ENCODE data around the gene ACSBG1.

The ACSBG1 gene

DNA sequence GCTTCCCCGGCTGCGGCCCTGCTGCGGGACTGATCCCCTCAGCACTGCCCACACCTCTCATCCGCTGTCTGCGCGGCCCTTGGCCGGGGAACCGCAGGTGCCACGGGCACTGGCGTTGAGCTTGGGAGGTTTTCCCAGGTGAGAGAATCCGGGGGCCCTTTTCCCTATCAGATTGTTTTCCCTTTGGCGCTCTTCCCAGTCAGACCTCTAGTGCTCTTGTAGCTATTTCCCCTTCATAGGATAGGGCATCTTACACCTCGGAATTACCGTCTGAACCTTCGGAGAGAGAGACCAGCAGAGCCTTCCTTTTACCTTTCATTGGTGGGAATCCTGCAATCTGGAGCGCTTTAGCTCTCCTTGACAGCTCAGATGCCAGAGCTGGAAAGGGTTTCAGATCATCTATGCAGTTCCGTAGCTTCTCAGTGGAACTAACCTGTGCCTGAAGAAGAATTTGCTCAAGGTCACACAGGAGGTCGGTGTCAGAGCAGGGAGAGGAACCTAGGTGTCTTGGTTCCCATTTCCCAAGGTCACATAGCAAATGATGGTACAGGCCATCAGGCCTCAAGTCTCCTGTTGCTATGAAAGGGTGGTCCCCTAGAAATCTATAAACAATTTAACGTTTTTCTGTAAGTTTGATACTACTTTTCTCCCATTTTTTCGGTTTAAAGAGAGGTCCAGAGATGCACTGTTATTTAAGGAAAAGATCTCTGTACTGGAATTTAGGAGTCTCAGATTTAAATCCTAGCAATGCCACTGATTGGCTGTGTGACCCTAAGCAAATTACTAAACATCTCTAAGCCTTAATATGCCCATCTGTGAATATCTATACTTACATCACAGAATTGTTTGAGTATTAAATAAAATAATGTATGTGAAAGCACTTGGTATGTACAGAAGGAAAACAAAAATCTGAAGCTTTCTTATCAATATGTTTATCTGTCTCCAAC lies 84.3 kb downstream of the ACSBG1 start:
- no peaks in the 10 kb centered on the region for H3K79me2 ChIP-seq (ENCODE audit: control insufficient read depth, insufficient read depth, low read length)

DNA sequence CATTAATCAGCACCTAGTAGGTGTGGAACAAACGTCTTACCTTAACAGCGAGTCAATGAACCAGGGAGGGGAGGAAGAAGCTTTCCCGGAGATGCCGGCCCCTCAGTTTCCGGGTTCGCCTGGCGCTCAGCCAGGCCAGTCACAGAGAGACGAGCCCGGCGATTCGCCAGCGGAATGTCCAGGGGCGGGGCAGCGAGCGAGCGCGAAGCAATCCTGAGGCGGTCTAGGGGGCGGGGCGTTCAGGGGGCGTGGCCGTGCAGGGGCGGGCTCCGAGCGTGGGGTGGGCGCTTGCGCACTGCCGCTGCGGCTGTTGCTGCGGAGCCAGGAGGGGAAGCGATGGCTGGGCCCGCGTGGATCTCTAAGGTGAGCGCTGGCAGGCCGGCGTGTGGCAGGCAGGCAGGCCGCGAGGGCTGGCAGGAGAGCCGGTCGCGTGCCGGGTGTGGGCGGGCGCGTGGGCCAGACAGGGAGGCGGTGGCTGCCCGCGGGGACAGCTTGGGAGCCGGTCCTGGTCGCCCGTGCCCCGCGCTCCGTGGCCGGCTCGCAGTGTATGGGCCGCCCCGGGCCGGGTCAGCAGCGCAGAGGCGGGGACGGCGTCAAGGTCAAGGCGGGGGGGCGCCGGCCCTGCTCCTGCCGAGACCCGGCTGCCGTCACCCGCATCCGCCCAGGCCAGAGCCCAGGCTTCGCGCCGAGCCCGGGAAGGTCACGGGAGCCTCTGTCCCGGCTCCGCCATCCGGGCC lies 85.1 kb downstream of the ACSBG1 start, which contains the start of gene IDH3A:
Gene IDH3A, plus strand, starts transcription at position 295 of the 737 bp plus-strand sequence. Its CDS starts 42 bp downstream, at position 337.
- H3K27ac ChIP-seq (ENCODE audit: low read depth, low read length): no peak within 1 kb of the TSS
- no CpG with 5 or more reads among the region's 79 CpGs for WGBS (ENCODE audit: extremely low coverage, insufficient coverage, low lambda C conversion rate)
- no peak within 1 kb of the TSS for H2BK5ac ChIP-seq (ENCODE audit: low read length)
- DNase-seq: peak; percentile 96
- peak within 1 kb of the TSS; percentile 80 for H3K9ac ChIP-seq (ENCODE audit: low read length)
- no peak within 1 kb of the TSS for H3K4ac ChIP-seq (ENCODE audit: low read depth, low read length)
- H3K4me2 ChIP-seq (ENCODE audit: low read length): peak within 1 kb of the TSS; percentile 84
- H3K79me1 ChIP-seq (ENCODE audit: low read length): no peaks in the 10 kb centered on the region
- H3K4me1 ChIP-seq (ENCODE audit: control insufficient read depth, low read depth, low read length): no peaks in the 10 kb centered on the region
- H2BK15ac ChIP-seq (replicated peaks; ENCODE audit: low read depth): no peak within 1 kb of the TSS
- peak within 1 kb of the TSS; percentile 95 for H3K56ac ChIP-seq (ENCODE audit: low read length)
- H3K4me3 ChIP-seq (ENCODE audit: low read length): peak within 1 kb of the TSS; percentile 56
- H3K18ac ChIP-seq (ENCODE audit: low read length): no peak within 1 kb of the TSS
- no peak within 1 kb of the TSS for H3K23ac ChIP-seq (ENCODE audit: low read length)
- H4K8ac ChIP-seq (ENCODE audit: low read depth, low read length): no peak within 1 kb of the TSS
- H3K79me2 ChIP-seq (ENCODE audit: control insufficient read depth, insufficient read depth, low read length): no peaks in the 10 kb centered on the region
- H3K27me3 ChIP-seq (ENCODE audit: insufficient read depth, low read length, poor library complexity): no peaks in the 10 kb centered on the region
- no peaks in the 10 kb centered on the region for H3K36me3 ChIP-seq (ENCODE audit: control insufficient read depth, insufficient read depth, low read length)
- H2AK5ac ChIP-seq (ENCODE audit: low read length): no peak within 1 kb of the TSS
- H2BK120ac ChIP-seq (ENCODE audit: low read depth, low read length): no peak within 1 kb of the TSS
- no peak within 1 kb of the TSS for H4K5ac ChIP-seq (ENCODE audit: low read length)

More for the DNA sequence above, 84.3 kb downstream of the ACSBG1 start:
- no peak overlapping the region for H3K23ac ChIP-seq (ENCODE audit: low read length)
- H3K18ac ChIP-seq (ENCODE audit: low read length): no peak overlapping the region
- H3K4me3 ChIP-seq (ENCODE audit: low read length): peak overlapping the region; percentile 56
- H3K27ac ChIP-seq (ENCODE audit: low read depth, low read length): no peak overlapping the region
- no peak overlapping the region for H3K4ac ChIP-seq (ENCODE audit: low read depth, low read length)
- WGBS (ENCODE audit: extremely low coverage, insufficient coverage, low lambda C conversion rate): no CpG with 5 or more reads among the region's 20 CpGs
- no peaks in the 10 kb centered on the region for H3K36me3 ChIP-seq (ENCODE audit: control insufficient read depth, insufficient read depth, low read length)
- H4K5ac ChIP-seq (ENCODE audit: low read length): no peak overlapping the region
- no peak overlapping the region for H2BK5ac ChIP-seq (ENCODE audit: low read length)
- peak; percentile 63 for DNase-seq
- no peaks in the 10 kb centered on the region for H3K79me1 ChIP-seq (ENCODE audit: low read length)
- no peaks in the 10 kb centered on the region for H3K4me1 ChIP-seq (ENCODE audit: control insufficient read depth, low read depth, low read length)
- no peak overlapping the region for H2BK15ac ChIP-seq (replicated peaks; ENCODE audit: low read depth)
- no peaks in the 10 kb centered on the region for H3K27me3 ChIP-seq (ENCODE audit: insufficient read depth, low read length, poor library complexity)
- peak overlapping the region; percentile 95 for H3K56ac ChIP-seq (ENCODE audit: low read length)
- H4K8ac ChIP-seq (ENCODE audit: low read depth, low read length): no peak overlapping the region
- H2BK120ac ChIP-seq (ENCODE audit: low read depth, low read length): no peak overlapping the region
- peak overlapping the region; percentile 84 for H3K4me2 ChIP-seq (ENCODE audit: low read length)
- H2AK5ac ChIP-seq (ENCODE audit: low read length): no peak overlapping the region
- H3K9ac ChIP-seq (ENCODE audit: low read length): peak overlapping the region; percentile 80

DNA sequence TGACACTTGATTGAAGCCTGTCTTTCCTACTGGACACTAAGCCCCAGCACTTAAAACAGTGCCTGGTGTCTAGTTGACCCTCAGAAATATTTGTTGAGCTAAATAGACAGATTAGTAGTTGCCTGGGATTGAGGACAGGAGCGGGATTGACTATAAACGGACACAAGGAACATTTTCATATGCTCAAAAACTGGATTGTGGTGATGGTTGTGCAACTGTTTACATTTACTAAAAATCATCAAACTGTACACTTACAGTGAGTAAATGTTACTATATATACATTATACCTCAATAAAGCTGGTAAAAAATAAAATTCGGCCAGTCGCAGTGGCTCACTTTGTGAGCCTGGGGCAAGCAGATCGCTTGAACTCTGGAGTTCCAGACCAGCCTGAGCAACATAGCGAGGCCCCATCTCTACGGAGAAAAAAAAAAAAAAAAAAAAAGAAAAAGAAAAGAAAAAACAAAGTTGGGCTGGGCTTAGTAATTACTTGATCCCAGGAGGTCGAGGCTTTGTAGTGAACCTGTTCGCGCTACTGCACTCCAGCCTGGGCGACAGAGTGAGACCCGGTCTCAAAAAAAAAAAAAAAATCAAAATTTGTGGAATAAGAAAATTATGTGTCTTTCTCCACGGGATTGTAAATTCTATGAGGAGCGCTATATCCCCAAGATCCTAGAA lies 85.8 kb downstream of the ACSBG1 start:
- Histone ChIP-seq H3K18ac (ENCODE audit: low read length) (no peak overlapping the region), H2BK15ac (replicated peaks; ENCODE audit: low read depth) (no peak overlapping the region), H4K5ac (ENCODE audit: low read length) (no peak overlapping the region), H2AK5ac (ENCODE audit: low read length) (no peak overlapping the region), H3K36me3 (ENCODE audit: control insufficient read depth, insufficient read depth, low read length) (no peaks in the 10 kb centered on the region), H3K27ac (ENCODE audit: low read depth, low read length) (no peak overlapping the region), H2BK5ac (ENCODE audit: low read length) (no peak overlapping the region), H3K27me3 (ENCODE audit: insufficient read depth, low read length, poor library complexity) (no peaks in the 10 kb centered on the region), H3K4me1 (ENCODE audit: control insufficient read depth, low read depth, low read length) (no peaks in the 10 kb centered on the region), H3K79me2 (ENCODE audit: control insufficient read depth, insufficient read depth, low read length) (no peaks in the 10 kb centered on the region), H4K8ac (ENCODE audit: low read depth, low read length) (no peak overlapping the region), H3K4me3 (ENCODE audit: low read length) (peak overlapping the region; percentile 39), H3K4me2 (ENCODE audit: low read length) (peak overlapping the region; percentile 41), H2BK120ac (ENCODE audit: low read depth, low read length) (no peak overlapping the region), H3K4ac (ENCODE audit: low read depth, low read length) (no peak overlapping the region), H3K79me1 (ENCODE audit: low read length) (no peaks in the 10 kb centered on the region), H3K23ac (ENCODE audit: low read length) (no peak overlapping the region), H3K9ac (ENCODE audit: low read length) (peak overlapping the region; percentile 57), H3K56ac (ENCODE audit: low read length) (peak overlapping the region; percentile 44)
- WGBS (ENCODE audit: extremely low coverage, insufficient coverage, low lambda C conversion rate): no CpG with 5 or more reads among the region's 14 CpGs
- DNase-seq: no peak

DNA sequence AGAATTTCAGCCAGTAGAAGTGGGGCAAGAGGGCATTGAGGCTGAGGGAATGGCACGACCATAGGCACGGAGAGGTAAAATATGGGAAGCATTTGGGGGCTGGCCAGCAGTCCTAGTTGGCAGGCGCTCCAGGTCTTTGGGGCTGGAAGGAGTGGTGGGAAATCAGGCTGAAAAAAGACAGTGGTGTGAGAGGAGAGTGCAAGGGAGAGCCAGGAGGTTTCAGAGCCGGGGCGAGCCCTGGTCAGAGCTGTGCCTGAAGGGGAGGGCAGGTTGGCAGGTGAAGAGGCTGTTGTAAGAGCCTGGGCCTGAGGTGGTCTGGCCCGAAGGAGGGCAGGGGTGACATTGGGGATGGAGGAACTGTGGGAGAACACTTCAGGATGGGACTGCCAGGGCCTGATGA lies 86.8 kb downstream of the ACSBG1 start:
- Histone ChIP-seq H2BK120ac (ENCODE audit: low read depth, low read length) (no peak overlapping the region), H3K79me1 (ENCODE audit: low read length) (no peaks in the 10 kb centered on the region), H3K4me1 (ENCODE audit: control insufficient read depth, low read depth, low read length) (no peaks in the 10 kb centered on the region), H3K27ac (ENCODE audit: low read depth, low read length) (no peak overlapping the region), H3K4me3 (ENCODE audit: low read length) (no peak overlapping the region), H2AK5ac (ENCODE audit: low read length) (no peak overlapping the region), H3K36me3 (ENCODE audit: control insufficient read depth, insufficient read depth, low read length) (no peaks in the 10 kb centered on the region), H4K8ac (ENCODE audit: low read depth, low read length) (no peak overlapping the region), H4K5ac (ENCODE audit: low read length) (no peak overlapping the region), H2BK5ac (ENCODE audit: low read length) (no peak overlapping the region), H3K4ac (ENCODE audit: low read depth, low read length) (no peak overlapping the region), H3K79me2 (ENCODE audit: control insufficient read depth, insufficient read depth, low read length) (no peaks in the 10 kb centered on the region), H2BK15ac (replicated peaks; ENCODE audit: low read depth) (no peak overlapping the region), H3K18ac (ENCODE audit: low read length) (no peak overlapping the region), H3K27me3 (ENCODE audit: insufficient read depth, low read length, poor library complexity) (no peaks in the 10 kb centered on the region), H3K56ac (ENCODE audit: low read length) (no peak overlapping the region), H3K4me2 (ENCODE audit: low read length) (no peak overlapping the region), H3K23ac (ENCODE audit: low read length) (no peak overlapping the region), H3K9ac (ENCODE audit: low read length) (no peak overlapping the region)
- WGBS (ENCODE audit: extremely low coverage, insufficient coverage, low lambda C conversion rate): no CpG with 5 or more reads among the region's 6 CpGs
- no peak for DNase-seq

DNA sequence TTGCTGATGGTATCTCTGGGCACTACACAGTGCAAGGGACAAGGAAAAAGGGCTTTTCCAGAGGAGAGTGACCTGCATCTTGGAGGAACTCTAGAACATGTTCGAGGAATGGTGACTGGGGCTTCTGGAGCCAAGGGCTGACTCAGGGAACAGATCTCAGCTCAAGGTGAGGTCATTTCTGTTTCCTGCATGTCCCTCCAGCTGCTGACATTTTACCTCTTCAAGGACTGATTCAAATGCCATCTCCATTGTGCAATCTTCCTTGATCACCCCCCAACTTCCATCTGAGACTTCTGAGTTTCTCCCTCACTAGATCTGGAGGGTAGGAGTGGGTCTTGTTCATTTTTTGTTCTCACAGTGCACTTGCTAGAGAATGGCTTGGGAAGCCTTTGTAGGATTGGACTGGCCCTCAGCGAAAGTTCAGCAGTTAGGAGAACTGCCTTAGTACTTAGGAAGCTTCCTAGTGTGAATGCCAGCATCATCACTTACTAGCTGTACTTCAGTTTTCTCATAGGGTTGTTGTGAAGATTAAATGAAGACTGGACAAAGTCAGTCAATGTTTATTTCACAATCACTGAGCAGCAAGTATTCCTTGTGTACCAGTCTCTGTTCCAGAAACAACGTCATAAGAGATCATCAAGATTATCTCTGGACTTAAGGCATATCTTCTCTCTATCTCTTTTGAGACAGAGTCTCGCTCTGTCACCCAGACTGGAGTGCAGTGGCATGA lies 87.8 kb downstream of the ACSBG1 start:
- peak; percentile 34 for DNase-seq
- no peak overlapping the region for H3K56ac ChIP-seq (ENCODE audit: low read length)
- H2BK120ac ChIP-seq (ENCODE audit: low read depth, low read length): no peak overlapping the region
- no peak overlapping the region for H4K5ac ChIP-seq (ENCODE audit: low read length)
- H3K4me2 ChIP-seq (ENCODE audit: low read length): no peak overlapping the region
- H3K27me3 ChIP-seq (ENCODE audit: insufficient read depth, low read length, poor library complexity): no peaks in the 10 kb centered on the region
- H3K4me1 ChIP-seq (ENCODE audit: control insufficient read depth, low read depth, low read length): no peaks in the 10 kb centered on the region
- no peak overlapping the region for H3K9ac ChIP-seq (ENCODE audit: low read length)
- no peak overlapping the region for H3K18ac ChIP-seq (ENCODE audit: low read length)
- H3K36me3 ChIP-seq (ENCODE audit: control insufficient read depth, insufficient read depth, low read length): no peaks in the 10 kb centered on the region
- H3K4me3 ChIP-seq (ENCODE audit: low read length): no peak overlapping the region
- H3K79me2 ChIP-seq (ENCODE audit: control insufficient read depth, insufficient read depth, low read length): no peaks in the 10 kb centered on the region
- H4K8ac ChIP-seq (ENCODE audit: low read depth, low read length): no peak overlapping the region
- H3K4ac ChIP-seq (ENCODE audit: low read depth, low read length): no peak overlapping the region
- H2AK5ac ChIP-seq (ENCODE audit: low read length): no peak overlapping the region
- no peak overlapping the region for H3K23ac ChIP-seq (ENCODE audit: low read length)
- no CpG with 5 or more reads among the region's 4 CpGs for WGBS (ENCODE audit: extremely low coverage, insufficient coverage, low lambda C conversion rate)
- no peaks in the 10 kb centered on the region for H3K79me1 ChIP-seq (ENCODE audit: low read length)
- H2BK15ac ChIP-seq (replicated peaks; ENCODE audit: low read depth): no peak overlapping the region
- no peak overlapping the region for H2BK5ac ChIP-seq (ENCODE audit: low read length)
- H3K27ac ChIP-seq (ENCODE audit: low read depth, low read length): no peak overlapping the region
